Large intestine (tissue), 3 donors: ENCODE measurements around the gene RHOD. TPM values are rescaled to one million over a fixed set of nuclear protein-coding genes. Genes with fewer than 3 reads are reported as not detected.

Source experiments
- DNase-seq, 2 donors: peaks; one replicate each; pipeline versions ENCODE4 v3.0.0 to v3.0.0-alpha.2; 2013
- H3K27ac ChIP-seq: one replicate; pipeline ENCODE4 v1.5.1; 2013; ENCODE audit warnings: low read length
- H3K27me3 ChIP-seq: 2 replicates; pipeline ENCODE4 v1.6.1; 2013; ENCODE audit warnings: low read length; ENCODE audit not compliant: control insufficient read depth, insufficient read depth
- H3K36me3 ChIP-seq: 2 replicates; pipeline ENCODE4 v1.6.1; 2013; ENCODE audit warnings: low read length; ENCODE audit not compliant: control insufficient read depth, insufficient read depth
- H3K4me1 ChIP-seq: one replicate; pipeline ENCODE4 v1.6.1; 2013; ENCODE audit warnings: low read length; ENCODE audit not compliant: control insufficient read depth, insufficient read depth
- H3K4me3 ChIP-seq: one replicate; pipeline ENCODE4 v1.5.1; 2013; ENCODE audit warnings: low read length
- H3K9me3 ChIP-seq: one replicate; pipeline ENCODE4 v1.6.1; 2013; ENCODE audit warnings: mild to moderate bottlenecking, low read depth, low read length, moderate library complexity; ENCODE audit not compliant: control insufficient read depth
- WGBS: methylation state at CpG from one replicate; pipeline ENCODE4 v1.1.5; 2013; ENCODE audit warnings: low lambda C conversion rate; ENCODE audit not compliant: insufficient coverage; 5-methylcytosine and 5-hydroxymethylcytosine counted together
- polyA plus RNA-seq: library from polyadenylated mRNA; unstranded; fragments of 120-200 nt; gene quantifications from one replicate; pipeline ENCODE4 v1.2.1, GENCODE V29; 2013

RHOD gene
- polyA plus RNA-seq, 1 donor: 22.9 TPM

DNA sequence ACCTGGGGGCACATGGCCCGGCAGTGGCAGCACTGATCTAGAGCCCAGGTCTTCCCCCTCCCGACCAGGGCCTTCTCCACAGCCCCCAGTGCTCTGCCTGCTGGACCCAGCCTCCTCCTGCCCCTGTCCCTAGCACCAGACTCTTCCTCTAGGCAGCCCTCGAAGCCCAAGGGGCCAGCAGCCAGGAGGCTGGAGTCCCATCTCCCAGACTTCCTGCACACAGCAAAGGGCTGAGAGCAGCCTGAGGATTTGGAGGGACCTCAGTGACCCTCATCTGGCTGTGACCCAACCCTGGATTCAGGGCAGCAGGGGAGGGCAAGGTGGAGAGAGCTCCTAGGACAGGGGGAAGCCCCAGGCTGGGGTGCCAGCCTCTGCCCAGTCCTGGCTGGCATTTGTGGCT lies 3.0 kb downstream of the RHOD start:
- H3K27ac ChIP-seq: no peak overlapping the region
- no peak overlapping the region for H3K4me3 ChIP-seq
- no peaks in the 10 kb centered on the region for H3K36me3 ChIP-seq
- H3K4me1 ChIP-seq: peaks cover 27% of the 10 kb centered on the region
- no peaks in the 10 kb centered on the region for H3K27me3 ChIP-seq
- no peaks in the 10 kb centered on the region for H3K9me3 ChIP-seq
- DNase-seq: no peak
- WGBS: no CpG with 5 or more reads among the region's 3 CpGs

DNA sequence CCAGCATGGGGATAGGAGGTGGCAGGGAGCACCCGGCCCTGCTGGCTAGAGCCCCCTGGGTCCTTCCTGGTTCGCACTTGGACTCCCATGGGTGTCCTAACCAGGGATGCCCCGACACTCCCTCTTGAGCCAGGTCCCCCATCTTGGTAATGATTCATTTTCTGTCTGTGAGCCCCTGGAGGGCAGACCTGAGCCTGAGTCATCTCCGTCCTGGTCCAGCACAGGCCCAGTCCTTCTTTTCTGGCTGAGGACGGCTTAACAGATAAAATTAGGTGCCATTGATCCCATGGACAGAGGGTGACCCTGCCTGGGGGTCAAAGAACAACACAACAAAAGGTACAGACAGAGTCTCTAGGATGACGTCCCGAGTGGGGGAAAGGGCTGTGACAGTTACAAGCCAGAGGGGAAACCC lies 3.5 kb downstream of the RHOD start:
- DNase-seq: no peak
- no CpG with 5 or more reads among the region's 7 CpGs for WGBS

DNA sequence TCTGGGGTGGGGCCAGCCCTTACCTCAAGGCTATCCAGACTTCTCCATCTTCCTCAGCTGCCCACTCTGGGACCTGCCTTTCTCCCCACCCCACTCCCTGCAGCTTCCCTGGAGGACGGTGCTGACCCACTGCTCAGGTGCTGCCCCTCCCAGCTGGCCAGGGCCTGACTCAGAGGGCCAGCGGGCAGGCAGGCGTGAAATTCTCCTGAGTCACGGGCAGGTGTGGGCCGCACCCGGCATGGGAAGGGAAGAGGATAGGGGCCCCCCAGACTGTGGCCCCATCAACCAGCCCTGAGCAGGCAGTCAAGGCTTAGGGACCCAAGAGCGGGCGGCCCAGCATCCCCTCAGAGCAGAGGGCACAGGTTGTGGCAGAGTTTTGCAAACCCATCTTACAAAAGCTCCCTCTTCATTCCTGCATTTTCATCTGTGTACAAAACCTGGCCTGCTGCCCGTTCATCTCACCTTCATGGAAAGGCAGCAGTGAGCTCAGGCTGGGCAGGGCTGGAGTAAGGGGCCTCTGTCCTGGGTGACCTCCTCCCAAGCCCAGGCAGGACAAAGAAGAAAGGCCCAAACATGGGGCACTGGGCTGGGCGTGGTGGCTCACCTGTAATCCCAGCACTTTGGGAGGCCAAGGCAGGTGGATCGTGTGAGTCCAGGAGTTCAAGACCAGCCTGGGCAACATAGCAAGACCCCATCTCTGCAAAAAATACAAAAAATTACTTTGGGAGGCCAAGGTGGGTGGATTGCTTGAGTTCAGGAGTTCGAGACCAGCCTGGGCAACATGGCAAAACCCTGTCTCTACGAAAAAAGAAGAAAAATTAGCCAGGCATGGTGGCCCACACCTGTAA lies 6.1 kb downstream of the RHOD start:
- no peak for DNase-seq
- WGBS: no CpG with 5 or more reads among the region's 13 CpGs
- H3K4me3 ChIP-seq: no peak overlapping the region

More for the DNA sequence above, 3.5 kb downstream of the RHOD start:
- Histone ChIP-seq H3K4me3 (no peak overlapping the region), H3K27ac (no peak overlapping the region), H3K4me1 (peaks cover 25% of the 10 kb centered on the region), H3K9me3 (no peaks in the 10 kb centered on the region), H3K27me3 (no peaks in the 10 kb centered on the region), H3K36me3 (no peaks in the 10 kb centered on the region)

DNA sequence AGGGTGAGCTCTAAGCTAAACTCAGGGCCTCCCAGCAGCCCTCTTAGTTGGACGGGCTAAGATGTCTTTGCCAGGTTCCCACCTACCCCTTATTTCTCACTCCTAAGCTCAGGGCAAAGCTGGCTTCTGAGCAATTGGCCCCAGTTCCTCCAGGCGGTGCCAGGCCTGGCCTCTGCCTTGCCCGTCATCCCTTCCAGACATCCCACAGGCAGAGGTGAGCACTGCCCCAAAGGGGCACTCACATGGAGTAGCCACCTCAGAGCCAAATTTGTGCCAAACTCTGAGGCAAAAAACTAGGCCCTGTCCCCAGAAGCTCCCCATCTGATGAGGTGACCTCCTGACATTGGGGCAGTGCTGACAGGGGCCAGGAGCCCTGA lies 9.7 kb downstream of the RHOD start:
- DNase-seq: no peak
- no CpG with 5 or more reads among the region's 3 CpGs for WGBS

More for the DNA sequence above, 6.1 kb downstream of the RHOD start:
- Histone ChIP-seq H3K9me3 (no peaks in the 10 kb centered on the region), H3K27me3 (no peaks in the 10 kb centered on the region), H3K27ac (no peak overlapping the region), H3K36me3 (peaks cover 5% of the 10 kb centered on the region), H3K4me1 (peaks cover 6% of the 10 kb centered on the region)

DNA sequence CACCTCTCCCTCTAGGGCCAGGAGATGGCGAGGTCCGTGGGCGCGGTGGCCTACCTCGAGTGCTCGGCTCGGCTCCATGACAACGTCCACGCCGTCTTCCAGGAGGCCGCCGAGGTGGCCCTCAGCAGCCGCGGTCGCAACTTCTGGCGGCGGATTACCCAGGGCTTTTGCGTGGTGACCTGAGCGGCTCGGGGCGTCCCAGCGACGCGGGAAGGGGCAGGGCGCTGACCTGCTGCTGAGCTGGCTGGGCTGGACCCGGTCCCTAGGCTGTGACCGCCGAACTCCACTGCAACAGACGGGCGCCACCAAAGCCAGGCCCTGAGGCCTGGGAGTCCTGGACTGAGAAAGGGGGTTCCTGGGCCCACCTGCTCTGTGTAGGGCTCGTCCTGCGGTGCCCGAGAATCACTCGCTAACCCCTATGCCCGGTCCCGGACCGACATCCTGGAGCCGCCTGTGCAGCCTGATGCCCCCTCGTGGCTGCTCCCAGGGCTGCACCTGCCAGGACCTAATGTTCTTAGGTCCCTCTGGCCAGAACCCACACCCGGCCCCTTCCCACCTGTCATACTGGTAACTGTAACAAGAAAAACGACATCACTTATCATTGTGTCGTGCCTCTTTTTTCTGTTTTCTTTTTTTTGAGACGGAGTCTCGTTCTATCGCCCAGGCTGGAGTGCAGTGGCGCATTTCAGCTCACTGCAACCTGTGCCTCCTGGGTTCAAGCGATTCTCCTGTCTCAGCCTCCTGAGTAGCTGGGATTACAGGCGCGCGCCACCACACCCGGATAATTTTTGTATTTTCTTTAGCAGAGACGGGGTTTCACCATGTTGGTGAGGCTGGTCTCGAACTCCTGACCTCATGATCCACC lies 15.0 kb downstream of the RHOD start:
- WGBS: 32% methylated on average over 5 of the region's 53 CpGs
- Histone ChIP-seq H3K4me3 (peak overlapping the region; percentile 9), H3K27ac (no peak overlapping the region), H3K4me1 (peaks cover 7% of the 10 kb centered on the region), H3K27me3 (no peaks in the 10 kb centered on the region), H3K36me3 (peaks cover 7% of the 10 kb centered on the region), H3K9me3 (no peaks in the 10 kb centered on the region)
- DNase-seq: peak; percentile 65 to 75

More for the DNA sequence above, 9.7 kb downstream of the RHOD start:
- Histone ChIP-seq H3K4me1 (no peaks in the 10 kb centered on the region), H3K9me3 (no peaks in the 10 kb centered on the region), H3K27me3 (no peaks in the 10 kb centered on the region), H3K36me3 (peaks cover 5% of the 10 kb centered on the region), H3K27ac (no peak overlapping the region), H3K4me3 (no peak overlapping the region)

DNA sequence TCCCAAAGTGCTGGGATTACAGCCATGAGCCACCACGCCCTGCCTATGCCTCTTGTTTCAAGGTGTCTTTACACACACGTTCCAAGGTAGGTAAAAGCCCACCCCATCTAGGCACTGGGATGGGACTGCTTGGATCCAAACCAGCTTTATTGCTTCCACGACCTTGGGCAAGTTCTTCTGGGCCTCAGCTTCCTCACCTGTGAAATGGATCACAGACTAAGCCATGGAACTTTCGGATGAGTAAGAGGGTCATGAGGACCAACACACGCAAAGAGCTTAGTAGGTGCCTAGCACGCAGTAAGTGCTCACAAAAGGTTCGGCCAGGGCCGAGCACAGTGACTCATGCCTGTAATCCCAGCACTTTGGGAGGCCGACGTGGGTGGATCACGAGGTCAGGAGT lies 15.6 kb downstream of the RHOD start:
- Histone ChIP-seq H3K4me1 (peaks cover 10% of the 10 kb centered on the region), H3K9me3 (no peaks in the 10 kb centered on the region), H3K27me3 (no peaks in the 10 kb centered on the region), H3K36me3 (peaks cover 4% of the 10 kb centered on the region), H3K4me3 (no peak overlapping the region), H3K27ac (no peak overlapping the region)
- WGBS: no CpG with 5 or more reads among the region's 11 CpGs
- DNase-seq: no peak

DNA sequence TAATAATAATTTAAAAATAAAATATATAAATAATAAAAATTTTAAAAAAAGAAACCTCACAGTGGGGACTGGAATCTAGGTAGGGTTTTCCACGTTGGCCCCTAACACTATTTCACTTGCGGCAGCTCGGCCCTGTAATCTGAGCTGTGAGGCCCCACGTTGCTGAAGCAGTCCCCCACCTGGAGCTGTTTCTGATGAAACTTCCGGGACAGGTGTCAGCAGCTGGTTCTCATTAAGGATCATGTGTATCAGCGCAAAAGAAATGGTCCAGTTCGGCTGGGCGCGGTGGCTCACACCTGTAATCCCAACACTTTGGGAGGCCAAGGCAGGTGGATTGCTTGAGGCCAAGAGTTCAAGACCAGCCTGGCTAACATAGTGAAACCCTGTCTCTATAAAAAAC lies 17.3 kb downstream of the RHOD start:
- H3K9me3 ChIP-seq: no peaks in the 10 kb centered on the region
- DNase-seq: no peak
- no peaks in the 10 kb centered on the region for H3K27me3 ChIP-seq
- WGBS: no CpG with 5 or more reads among the region's 9 CpGs
- H3K4me1 ChIP-seq: peaks cover 26% of the 10 kb centered on the region
- no peak overlapping the region for H3K27ac ChIP-seq
- peaks cover 4% of the 10 kb centered on the region for H3K36me3 ChIP-seq
- no peak overlapping the region for H3K4me3 ChIP-seq

DNA sequence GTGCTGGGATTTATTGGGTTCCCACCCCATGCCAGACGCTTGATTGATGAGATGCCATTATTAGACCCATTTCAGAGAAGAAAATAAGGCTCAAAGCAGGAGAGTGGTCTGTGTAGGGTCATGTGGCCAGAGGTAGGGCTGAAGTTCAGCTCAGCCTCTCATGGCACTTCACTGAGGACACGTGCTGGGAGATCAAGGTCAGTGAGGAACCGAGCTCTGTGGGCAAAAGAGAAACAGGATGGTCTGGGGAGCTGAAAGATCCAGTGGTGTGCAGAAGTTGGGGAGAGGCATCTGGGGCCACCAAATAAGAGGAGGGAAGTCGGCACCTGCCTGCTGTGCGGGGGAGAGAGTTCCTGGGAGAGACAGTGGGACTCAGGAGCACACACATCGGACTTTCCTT lies 19.6 kb downstream of the RHOD start:
- no CpG with 5 or more reads among the region's 6 CpGs for WGBS
- Histone ChIP-seq H3K4me1 (peaks cover 27% of the 10 kb centered on the region), H3K9me3 (no peaks in the 10 kb centered on the region), H3K4me3 (no peak overlapping the region), H3K27ac (no peak overlapping the region), H3K27me3 (no peaks in the 10 kb centered on the region), H3K36me3 (peaks cover 4% of the 10 kb centered on the region)
- peak in 1 of 2 donors; percentile 29 for DNase-seq

DNA sequence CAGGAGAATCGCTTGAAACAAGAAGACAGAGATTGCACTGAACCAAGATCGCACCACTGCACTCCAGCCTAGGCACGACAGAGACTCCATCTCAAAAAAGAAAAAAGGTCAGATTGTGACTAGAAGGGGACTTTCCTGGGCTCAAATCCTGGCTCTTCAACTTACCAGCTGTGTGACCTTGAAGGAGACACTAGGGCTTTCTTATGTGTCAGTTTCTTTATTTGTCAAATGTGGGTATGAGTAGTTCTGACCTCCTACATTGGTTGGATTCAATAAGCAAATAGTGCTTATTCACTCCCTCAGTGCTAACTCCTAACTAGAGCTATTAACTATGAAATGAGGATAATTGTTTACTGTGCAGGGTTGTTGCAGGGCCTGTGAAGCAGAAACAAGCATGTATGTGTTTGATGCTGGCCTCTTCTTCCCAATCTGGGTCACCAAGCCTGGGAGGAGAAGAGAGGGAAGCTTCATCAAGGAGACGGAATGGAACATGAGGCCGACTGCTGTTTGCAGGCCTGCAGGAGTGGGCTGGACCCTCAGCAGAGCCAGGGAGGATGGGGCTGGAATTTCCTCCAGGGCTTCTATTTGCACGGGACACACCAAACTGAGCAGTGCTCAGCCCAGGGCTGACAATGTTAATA lies 22.5 kb downstream of the RHOD start:
- 60% methylated on average over 2 of the region's 6 CpGs for WGBS
- Histone ChIP-seq H3K9me3 (no peaks in the 10 kb centered on the region), H3K36me3 (no peaks in the 10 kb centered on the region), H3K27me3 (no peaks in the 10 kb centered on the region), H3K27ac (peak overlapping the region; percentile 68), H3K4me1 (peaks cover 35% of the 10 kb centered on the region), H3K4me3 (no peak overlapping the region)
- no peak for DNase-seq

DNA sequence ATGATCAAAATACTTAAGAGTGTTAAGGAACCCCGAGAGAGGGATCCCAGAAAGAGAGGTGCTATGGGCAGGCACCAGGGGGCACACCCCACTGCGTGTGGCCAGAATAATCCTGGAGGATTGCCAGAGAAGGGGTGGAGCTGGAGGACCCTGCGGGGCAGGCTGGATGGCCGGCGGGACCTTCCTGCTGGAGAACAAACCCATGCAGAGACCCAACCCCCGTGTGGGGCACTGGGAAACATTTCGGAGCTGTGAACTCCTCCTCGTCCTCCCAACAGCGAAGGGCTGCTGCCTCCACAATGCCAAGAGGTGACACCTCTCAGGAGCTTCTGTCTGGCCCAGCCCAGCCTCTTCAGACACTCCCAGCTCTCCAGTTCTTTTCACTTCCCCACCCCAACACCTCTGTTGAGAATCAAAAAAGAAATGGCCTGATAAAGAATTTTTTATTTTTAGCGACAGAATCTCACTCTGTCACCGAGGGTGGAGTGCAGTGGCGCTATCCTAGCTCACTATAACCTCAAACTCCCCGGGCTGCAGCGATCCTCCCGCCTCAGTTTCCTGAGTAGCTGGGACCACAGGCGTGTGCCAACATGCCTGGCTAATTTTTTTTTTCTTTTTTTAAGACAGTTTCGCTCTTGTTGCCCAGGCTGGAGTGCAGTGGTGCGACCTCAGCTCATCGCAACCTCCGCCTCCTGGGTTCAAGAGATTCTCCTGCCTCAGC lies 25.6 kb downstream of the RHOD start:
- WGBS: 43% methylated on average over 2 of the region's 20 CpGs

More for the DNA sequence above, 25.6 kb downstream of the RHOD start:
- no peak for DNase-seq
- no peak overlapping the region for H3K27ac ChIP-seq
- no peaks in the 10 kb centered on the region for H3K9me3 ChIP-seq
- H3K36me3 ChIP-seq: no peaks in the 10 kb centered on the region
- H3K4me3 ChIP-seq: no peak overlapping the region
- no peaks in the 10 kb centered on the region for H3K27me3 ChIP-seq
- H3K4me1 ChIP-seq: peaks cover 25% of the 10 kb centered on the region
